GM18511 (cell line): Measurements from ENCODE around the gene FMNL3.
"Not testable (repeated sequence)": the region's sequence is repeated elsewhere in the genome, so short reads cannot be mapped to it uniquely, and the experiment has no call there.

Experiments
- ATAC-seq: cut with Tn5 transposase; IDR thresholded peaks from one replicate; pipeline ENCODE4 v1.9.1; 2021; ENCODE audit warnings: mild to moderate bottlenecking, moderate library complexity; ENCODE audit not compliant: unreplicated experiment

FMNL3 gene

DNA sequence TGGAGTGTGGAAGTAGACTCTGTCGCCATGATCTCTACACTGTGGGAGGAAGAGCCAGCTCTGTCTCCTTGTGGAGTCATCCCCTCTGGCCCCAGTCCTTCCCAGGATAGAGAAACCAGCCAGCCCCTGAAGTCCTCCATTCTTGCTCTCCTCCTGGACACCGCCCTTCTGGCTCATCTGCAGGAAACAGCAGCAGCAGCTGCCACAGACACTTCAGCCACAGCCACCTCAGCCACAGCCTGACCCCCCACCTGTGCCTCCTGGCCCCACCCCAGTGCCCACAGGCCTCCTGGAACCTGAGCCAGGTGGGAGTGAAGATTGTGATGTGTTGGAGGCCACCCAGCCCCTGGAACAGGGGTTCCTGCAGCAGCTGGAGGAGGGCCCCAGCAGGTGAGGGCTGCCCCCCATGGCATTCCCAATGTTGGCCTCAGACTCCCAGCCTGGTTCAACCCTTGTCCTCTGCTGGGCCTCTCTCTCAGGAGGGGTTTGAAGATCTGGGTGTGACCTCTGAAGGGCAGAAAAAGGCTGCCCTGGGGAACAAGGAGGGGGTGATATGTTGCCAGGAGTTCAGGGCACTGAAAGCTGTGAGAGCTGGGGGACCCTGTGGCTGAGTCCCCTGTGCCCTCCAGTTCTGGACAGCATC is 73.4 kb downstream of the FMNL3 start:
- ATAC-seq = no peak

DNA sequence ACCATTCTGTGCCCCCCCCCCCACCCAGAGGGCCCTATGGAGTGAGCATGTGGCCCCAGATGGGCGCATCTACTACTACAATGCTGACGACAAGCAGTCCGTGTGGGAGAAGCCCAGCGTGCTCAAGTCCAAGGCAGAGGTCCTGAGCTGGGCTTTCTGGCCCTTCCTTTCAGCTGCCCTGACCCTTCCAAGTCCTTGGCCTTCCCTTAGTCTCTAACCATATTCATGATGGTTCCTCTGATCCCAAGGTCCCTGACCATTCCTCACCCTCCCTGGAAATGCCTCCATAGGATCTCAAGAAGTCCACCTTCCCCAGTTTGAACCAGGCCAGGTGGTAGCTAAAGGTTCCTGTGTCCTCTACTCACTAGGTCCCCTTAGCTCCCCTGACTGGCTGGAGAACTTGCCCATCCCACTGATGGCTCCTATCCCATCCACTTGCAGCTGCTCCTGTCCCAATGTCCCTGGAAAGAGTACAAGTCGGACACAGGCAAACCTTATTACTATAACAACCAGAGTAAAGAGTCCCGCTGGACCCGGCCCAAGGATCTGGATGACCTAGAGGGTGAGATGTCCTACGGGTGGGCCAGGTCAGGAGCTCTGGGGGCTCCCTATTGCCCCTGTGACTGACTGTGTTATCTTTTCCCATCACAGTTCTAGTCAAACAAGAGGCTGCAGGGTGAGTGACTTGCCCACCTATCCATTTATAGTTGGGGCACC is 74.1 kb downstream of the FMNL3 start:
- ATAC-seq = no peak

DNA sequence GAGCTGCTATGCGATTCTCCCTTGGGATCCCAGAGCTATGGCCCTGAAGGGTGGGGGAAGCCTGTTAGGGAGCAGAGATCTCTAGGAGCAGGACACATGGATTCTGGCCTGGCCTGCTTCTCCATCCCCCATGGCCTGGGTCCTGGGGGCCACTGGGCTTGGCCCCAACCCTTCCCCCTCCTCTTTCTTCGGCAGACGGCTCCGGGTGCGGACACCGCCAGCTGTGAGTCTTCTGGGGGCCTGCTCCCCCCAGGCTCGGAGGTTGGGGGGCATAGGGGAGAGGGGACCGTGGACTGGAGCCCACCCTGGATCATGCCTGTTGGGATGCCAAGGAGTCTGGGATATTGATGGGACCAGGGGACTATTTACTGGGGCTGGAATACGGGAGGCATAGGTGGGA is 74.8 kb downstream of the FMNL3 start:
- ATAC-seq = no peak

DNA sequence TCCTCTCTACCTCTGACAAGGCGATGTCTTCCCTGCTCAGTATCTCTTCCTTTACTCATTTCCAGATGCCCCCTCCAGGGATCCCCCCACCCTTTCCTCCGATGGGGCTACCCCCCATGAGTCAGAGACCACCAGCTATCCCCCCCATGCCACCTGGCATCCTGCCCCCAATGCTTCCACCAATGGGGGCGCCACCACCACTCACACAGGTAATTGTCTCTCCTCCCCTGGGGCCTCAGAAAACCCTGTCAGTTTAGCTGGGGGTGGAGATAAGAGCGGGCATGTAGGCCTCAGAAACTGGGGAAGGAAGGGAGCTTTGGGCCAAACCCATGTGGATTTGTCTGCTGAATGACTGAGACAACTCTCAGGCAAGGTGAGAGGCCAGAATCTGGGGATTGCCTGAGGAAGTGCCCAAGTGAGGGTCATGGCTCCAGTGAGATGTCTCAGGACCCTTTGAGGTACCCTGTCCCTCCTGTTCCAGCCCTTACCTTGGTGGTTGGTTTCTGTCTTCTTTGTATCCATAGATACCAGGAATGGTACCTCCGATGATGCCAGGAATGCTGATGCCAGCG is 75.8 kb downstream of the FMNL3 start:
- ATAC-seq = no peak

DNA sequence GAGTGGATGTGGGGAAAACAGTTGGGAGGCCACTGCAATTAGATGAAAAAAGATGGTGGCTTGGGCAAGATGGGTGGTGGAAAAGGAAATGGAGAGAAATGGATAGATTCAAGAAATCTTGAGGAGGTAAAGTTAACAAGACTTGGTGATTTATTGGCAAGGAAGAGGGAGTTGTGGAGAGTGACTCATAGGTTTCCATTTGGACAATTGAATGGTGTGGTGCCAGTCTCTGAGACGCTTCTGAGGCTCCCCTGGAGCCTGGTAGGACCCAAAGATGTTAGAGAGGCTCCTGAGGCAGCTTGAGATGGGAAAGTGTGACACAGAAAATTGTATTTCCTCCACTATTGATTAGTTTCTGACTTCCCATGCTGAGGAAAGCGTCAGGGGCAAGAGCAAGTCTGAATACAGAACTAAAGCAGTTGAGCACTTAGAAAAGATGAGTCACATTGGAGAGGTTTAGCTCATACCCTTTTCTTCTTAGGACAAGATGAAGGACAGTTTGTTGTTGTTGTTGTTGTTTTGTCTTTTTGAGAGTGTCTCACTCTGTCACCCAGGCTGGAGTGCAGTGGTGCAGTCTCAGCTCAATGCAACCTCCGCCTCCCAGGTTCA is 79.3 kb downstream of the FMNL3 start:
- ATAC-seq = no peak

DNA sequence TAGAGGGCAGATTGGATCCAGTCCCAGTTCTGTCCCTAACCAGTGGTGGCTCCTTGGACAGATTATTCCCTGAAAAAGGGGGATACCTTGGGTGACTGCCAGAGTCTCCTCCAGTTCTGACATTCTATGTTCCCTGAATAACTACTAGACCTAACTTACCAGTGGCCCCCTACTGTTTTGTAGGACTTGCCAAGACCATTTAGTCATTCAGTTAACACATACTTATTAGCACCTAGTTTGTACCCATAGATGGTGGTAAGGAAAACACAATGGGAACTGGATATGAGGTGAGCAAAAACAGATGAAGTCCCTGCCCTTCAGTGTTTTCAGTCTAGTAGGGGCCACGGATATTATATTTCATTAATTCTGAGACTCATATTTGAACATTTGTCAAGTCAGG is 80.4 kb downstream of the FMNL3 start:
- ATAC-seq = no peak

DNA sequence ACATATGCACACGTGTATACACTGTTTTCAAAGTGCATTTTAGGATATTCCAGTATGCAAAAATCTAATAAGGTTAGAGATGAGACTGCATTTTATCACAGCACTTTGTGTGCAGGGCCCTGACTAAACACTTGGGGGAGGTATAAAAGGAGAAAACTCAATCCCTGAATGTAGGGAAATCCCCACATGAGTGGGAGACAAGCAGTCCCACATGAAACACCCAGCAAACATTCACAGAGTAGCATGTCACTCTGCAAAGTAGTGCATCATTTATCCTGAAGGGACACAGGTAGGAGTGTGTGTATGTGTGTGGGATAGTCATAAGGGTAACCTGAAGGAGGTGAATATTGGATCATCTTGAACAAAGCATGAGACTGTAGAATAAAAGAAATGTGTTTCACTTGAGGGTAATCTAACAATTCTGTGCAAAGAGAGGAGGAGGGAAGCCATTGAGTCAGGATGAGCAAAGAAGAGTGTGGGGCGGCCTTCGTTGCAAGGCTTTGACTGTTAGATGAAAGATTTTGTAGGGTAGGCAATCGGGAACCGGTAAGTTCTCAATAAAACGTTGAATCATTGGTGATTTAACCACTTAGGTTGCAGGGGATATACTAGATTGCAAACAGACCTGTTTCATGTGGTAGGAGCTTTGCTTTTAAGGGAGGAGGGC is 80.9 kb downstream of the FMNL3 start:
- no peak for ATAC-seq

DNA sequence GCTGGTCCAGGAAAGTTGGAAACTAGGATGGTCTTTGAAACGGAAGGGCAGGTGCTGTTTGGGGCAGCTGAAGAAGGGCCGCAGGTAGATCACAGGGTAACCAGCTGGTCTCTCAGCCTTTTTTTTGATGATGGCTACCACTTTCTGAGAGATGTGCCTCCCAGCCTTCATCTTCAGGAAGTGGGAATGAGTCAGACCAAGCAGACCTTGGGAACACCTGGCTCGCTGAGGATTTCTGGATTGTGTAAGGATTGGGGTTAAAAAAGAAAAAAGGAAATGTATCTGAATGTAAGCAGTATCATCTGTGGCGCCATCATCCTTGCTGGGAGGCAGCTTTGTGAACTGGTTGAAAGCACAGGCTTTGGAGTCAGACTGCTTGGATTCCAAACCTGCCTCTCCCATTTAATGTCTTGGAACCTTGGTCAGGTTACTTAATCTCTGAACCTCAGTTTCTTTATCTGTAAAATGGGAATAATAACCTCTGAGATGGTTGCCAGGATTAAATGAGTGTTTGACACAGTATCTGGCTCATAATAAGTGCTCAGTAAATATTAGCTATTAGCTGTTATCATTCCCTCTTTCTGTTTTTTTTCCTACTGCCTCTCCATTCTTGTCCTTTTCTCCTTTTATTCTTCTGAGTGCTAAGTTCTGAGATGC is 82.2 kb downstream of the FMNL3 start:
- no peak for ATAC-seq

DNA sequence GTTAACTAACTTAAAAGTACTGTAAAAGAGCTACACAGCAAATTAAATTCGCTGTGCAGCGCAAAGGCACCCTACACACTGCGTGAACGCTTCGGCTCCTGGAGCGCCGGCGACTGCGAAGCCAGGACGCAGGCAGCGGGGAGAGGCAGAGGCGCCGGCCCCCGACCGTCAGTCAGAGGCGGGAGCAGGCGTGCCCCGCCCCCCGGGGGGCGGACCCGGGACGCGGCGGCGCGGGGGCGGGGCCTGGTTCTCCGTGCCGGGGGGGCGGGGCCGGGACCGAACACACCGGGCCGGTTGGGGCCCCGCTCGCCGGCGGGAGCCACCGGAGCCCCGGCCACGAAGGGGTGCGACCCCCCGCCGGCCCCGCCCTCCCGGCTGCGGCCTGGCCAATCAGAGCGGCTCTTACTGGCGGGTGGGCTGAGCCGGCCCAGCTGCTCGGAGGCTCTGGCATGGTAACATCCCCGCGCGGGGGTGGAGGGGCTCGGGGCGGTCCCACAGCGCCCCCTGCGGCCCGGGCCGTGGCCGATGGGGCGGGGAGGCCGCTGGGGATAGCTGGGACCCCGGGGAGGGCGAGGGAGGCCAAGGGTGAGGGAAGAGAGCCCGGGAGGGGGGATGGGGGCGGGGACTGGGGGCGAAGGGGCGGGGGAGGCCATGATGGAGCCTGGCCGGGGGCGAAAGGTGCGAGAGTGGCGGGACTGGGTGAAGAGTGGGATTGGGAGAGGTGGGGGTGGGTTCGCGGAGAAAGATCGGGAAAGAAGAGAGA is 83.9 kb downstream of the FMNL3 start, which contains the start of gene PRPF40B:
Gene PRPF40B, plus strand, starts transcription at position 420 of the 763 bp plus-strand sequence. Its CDS starts 30 bp downstream, at position 450.
- peak; percentile 76 for ATAC-seq

DNA sequence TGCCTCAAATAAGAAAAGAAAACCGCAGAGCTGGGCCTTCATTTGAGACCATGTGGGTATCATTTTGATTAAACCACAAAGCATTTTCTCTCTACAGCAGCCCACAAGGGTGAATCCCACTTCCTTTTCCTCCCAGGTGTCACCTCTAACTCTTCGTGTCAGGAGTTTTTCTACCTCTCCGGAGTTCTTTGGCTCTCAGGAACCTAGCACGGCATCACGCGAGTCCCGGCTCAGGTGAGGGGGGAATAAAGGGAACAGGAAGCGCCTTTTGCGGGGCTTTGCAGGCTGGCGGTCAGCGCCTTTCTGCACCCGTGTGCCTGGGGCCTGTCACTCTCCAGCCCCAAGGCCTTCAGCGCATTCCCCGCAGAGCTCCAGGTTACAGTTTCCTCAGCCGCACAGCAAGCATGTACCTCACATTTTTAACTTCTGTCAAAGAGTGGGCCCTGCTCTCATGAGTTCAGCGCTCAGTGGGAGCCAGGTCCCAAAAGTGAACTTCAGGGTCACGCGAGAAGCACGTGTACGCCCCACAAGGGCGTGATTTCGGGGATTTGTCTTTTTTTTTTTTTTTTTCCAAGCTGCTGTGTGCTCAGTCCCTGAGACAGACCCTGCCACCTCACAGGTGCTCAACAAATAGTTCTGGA is 84.6 kb downstream of the FMNL3 start:
- peak; percentile 47 for ATAC-seq

DNA sequence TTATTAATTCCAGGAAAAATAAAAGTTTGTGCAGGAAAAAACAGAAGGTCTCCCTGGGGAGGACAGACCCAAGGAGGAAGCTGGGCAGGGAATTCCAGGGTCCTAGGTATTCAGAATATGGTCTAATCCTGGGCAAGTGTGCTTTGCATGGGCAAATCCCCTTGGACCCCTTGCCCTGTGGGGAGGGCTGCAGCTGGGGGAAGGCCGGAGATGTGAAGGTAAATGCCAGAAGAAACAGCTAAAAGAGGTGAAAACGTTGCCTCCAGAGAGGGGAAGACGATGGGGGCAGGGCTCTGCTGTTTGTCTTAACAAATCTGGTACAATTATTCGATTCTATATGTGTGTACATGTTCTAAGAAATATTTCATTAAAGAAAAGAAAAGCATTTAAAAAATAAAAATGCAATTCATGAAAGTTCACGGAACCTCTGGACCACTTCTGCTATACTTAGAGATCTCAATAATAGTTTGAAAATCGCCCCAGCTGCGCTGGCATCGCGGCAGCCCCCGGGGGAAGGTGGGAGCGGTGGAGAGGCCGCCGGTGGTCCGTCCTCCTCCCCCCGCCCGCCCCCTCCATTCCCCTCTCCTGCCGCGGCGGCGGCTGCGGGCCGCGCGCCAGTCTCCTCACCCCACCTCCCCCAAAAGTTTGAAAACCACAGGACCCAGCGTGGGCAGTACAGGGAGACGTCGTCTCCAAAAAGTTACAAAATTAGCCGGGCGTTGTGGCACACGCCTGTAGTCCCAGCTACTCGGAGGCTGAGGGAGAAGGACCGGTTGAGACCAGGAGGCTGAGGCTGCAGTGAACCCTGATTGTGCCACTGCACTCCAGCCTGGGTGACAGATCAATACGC is 85.3 kb downstream of the FMNL3 start:
- no peak for ATAC-seq

DNA sequence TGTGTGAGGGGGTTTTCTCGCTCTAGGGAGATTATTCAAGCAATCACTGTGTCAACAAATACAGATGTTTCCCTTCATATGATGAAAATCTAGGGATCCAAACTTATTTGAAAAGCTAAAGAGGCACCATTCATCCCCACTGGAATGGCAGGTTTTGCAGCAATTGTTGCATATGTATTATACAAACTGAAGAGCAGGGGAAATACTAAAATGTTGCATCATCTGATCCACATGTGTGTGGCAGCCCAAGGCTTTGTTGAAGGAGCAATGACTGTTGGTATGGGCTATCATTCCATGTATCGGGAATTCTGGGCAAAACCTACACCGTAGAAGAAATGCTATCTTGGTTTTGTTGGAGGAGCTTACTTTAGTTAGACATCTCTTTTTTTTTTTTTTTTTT is 87.9 kb downstream of the FMNL3 start:
- ATAC-seq = no peak

DNA sequence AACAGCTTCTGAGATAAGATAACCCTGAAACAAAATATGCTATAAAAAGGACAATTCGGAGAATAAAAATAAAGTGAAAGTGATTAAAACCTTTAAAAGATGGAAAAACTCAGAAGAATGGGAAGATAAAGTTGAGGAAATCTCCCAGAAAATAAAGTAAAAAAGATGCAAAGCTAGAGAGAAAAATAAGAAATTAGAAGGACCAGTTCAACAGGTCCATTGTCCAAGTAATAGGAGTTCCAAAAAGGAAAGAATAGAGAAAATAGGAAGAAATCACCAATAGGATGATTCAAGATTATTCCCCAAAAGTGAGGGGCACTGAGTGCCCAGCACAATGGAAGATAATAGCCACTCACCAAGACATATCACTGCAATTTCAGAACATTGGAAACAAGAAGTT is 88.6 kb downstream of the FMNL3 start:
- no peak for ATAC-seq

DNA sequence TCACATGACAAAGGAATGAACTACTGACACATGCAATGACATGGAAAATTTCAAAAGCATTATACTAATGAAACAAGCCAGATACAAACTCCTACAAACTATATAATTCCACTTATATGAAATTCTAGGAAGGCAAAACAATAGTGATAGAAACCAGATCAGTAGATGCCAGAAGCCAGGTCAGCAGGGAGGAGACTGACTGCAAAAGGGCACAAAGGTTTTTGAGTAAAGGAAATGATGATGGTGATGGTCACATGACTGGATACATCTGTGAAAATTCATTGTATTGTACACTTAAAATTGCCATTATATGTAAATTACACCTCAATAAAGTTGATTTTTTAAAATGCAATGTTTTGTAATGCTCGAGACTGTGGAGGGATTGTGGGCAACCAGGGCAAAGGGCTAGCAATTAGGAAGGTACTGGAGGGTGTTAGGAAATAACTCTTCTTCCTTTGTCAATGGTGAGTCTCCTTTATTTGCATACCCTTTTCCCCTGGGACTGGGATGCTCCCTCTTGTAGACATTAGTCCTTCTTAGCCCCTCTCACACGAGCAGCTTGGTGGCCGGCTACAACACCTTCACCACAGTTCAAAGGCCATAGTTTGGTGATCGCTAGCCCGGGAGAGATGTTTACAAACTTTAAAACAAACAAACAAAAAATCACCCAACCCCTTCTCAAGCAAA is 90.5 kb downstream of the FMNL3 start:
- ATAC-seq = no peak

DNA sequence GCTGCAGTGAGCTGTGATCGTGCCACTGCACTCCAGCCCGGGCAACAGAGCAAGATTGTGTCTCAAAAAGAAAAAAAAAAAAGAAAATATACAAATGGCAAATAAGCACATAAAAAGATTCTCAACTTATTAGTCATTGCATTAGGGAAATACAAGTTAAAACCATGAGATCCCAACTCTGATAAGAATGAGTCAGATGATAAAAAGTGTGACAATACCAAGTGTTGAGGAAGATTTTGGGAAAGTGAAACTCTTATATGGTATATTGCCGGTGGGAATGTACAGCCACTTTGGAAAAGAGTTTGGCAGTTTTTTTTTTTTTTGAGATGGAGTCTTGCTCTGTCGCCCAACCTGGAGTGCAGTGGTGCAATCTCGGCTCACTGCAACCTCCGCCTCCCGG is 91.5 kb downstream of the FMNL3 start:
- no peak for ATAC-seq

DNA sequence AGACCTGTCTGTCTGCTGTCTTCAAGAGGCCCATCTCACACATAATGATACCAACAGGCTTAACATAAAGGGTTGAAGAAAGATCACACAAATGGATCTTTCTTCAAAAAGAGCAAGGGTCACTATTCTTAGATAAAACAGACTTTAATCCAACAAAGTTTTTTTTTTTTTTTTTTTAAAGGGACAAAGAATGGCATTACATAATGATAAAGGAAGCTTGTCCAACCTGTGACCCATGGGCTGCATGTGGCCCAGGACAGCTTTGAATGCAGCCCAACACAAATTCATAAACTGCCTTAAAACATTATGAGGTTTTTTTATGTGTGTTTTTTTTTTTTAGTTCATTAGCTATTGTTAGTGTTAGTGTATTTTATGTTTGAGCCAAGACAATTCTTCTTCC is 95.0 kb downstream of the FMNL3 start:
- no peak for ATAC-seq

DNA sequence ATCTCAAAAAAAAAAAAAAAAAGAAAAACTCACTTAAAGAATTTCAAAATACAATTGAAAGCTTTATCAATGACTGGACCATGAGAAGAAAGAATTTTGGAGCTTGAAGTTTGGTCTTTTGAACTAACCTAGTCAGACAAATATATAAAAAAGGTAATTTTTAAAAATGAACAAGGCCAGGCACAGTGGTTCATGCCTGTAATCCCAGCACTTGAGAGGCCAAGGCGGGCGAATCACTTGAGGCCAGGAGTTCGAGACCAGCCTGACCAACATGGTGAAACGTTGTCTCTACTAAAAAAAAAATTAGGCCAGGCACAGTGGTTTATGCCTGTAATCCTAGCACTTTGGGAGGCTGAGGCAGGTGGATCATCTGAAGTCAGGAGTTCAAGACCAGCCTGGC is 96.4 kb downstream of the FMNL3 start:
- ATAC-seq = not testable (repeated sequence)

DNA sequence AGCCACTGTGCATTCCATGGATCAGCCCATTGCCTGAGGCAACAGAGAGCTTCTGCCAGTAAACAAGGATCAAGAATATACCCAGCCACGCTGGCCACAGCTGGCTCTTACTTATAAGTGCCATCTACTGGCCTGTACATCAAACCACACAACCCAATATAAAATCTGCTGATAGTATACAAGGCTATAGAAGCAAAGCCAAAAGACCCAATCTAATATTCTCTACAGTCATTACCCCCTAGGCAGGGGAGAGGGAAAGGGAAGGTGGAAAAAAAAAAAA is 97.4 kb downstream of the FMNL3 start:
- no peak for ATAC-seq
